Type B pancreatic cell (in vitro differentiated cells): ENCODE data around the gene COL4A1. TPM values are rescaled to one million over a fixed set of nuclear protein-coding genes. Genes with fewer than 3 reads are reported as not detected.
"Not testable (repeated sequence)": the region's sequence is repeated elsewhere in the genome, so short reads cannot be mapped to it uniquely, and the experiment has no call there.

Experiments
- DNase-seq: peaks from one replicate; pipeline ENCODE4 v3.0.0; 2021; ENCODE audit warnings: mixed read lengths; ENCODE audit not compliant: unreplicated experiment; ENCODE audit errors: extremely low spot score
- H3K27ac Mint-ChIP-seq: 2 replicates; pipeline ENCODE4 v1.8.0; 2021; ENCODE audit warnings: mild to moderate bottlenecking, mixed read lengths
- H3K27me3 Mint-ChIP-seq: 2 replicates; pipeline ENCODE4 v1.8.0; 2021; ENCODE audit warnings: mixed read lengths
- H3K36me3 Mint-ChIP-seq: 2 replicates; pipeline ENCODE4 v1.8.0; 2021; ENCODE audit warnings: mixed read lengths
- H3K4me1 Mint-ChIP-seq: one replicate; pipeline ENCODE4 v1.8.0; 2021; ENCODE audit warnings: mixed read lengths; ENCODE audit not compliant: unreplicated experiment
- H3K4me3 Mint-ChIP-seq: 2 replicates; pipeline ENCODE4 v1.8.0; 2021; ENCODE audit warnings: mild to moderate bottlenecking, mixed read lengths
- H3K9me3 Mint-ChIP-seq: 2 replicates; pipeline ENCODE4 v1.8.0; 2021; ENCODE audit warnings: mixed read lengths
- CTCF ChIP-seq: fragments of 200-600 bp; sonication (generic); conservative IDR thresholded peaks from 2 replicates; pipeline ENCODE4 v1.5.0; 2021; ENCODE audit warnings: antibody characterized with exemption, mild to moderate bottlenecking
- total RNA-seq: library from RNA; stranded (reverse); gene quantifications from 2 replicates; pipeline ENCODE4 v1.2.1, GENCODE V29; 2021; ENCODE audit warnings: low replicate concordance

COL4A1 gene
- total RNA-seq, 1 donor from 2014 or later: 83.6 TPM

DNA sequence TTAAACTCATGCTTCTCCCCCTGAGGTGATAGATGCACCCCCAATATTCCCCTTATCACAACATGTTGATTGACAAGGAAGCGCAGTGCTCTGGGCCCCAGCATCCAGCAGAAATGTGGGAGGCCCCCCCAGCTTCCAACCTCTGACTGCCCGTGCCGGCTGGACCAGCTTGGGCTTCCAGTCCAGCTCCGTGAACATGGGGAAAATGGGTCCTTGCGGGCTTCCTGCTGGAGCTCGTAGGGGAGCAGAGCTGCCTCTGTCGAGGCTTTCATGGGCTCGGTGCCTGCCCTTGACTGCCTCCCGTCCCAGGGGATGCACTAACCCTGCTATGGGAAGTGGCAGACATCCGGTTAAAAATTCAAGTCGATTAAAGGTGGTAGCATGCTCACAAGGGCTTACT lies 188.9 kb downstream of the COL4A1 start:
- no peak for DNase-seq
- H3K9me3 Mint-ChIP-seq: no peaks in the 10 kb centered on the region
- H3K27ac Mint-ChIP-seq: no peak overlapping the region

DNA sequence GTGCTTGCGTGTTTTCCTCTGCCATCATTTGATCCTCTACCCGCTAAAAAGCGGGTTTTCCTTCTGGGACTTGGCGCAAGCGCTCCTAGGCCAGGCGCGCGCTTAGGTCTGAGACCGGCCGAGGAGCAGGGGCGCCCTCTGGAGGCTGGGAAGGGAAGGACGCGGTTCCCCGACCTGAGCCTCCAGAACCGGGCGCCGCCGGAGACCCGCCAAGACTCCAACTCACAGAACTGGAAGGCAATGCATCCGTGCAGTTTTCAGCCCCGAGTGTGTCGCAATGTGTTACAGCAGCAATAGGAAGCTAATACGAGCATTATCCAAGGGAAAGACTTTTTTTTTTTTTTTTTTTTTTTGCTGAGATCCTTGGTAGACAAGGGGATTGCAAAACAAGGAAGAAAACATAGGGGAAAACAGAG lies 190.9 kb downstream of the COL4A1 start:
- Mint-ChIP-seq H3K27me3 (peaks cover 38% of the 10 kb centered on the region), H3K9me3 (no peaks in the 10 kb centered on the region), H3K36me3 (no peaks in the 10 kb centered on the region), H3K4me3 (peak overlapping the region; percentile 72), H3K4me1 (peaks cover 20% of the 10 kb centered on the region), H3K27ac (no peak overlapping the region)
- DNase-seq: peak; percentile 75
- peak; percentile 90 for TF ChIP-seq CTCF

More for the DNA sequence above, 188.9 kb downstream of the COL4A1 start:
- Mint-ChIP-seq H3K4me1 (peaks cover 20% of the 10 kb centered on the region), H3K4me3 (no peak overlapping the region), H3K36me3 (no peaks in the 10 kb centered on the region), H3K27me3 (peaks cover 48% of the 10 kb centered on the region)
- no peak for TF ChIP-seq CTCF

DNA sequence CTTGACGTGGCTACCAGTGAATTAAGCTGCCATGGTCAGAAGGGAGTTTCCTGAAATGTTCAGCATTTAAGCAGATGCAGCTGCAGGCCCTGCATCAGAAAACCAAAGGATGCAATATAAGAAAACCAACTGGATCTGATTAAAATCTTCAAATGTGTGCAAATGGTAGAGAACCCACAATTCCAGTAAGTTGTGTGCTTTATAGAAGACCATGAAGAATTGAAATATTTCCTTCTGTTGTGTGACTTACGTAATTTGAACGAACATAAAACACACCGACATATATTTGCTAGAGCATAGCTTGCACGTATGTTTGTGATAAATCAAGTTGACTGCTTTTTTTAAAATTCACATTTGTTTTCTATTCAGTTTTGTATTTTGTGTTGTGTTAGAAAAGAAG lies 191.4 kb downstream of the COL4A1 start:
- Mint-ChIP-seq H3K36me3 (no peaks in the 10 kb centered on the region), H3K27ac (no peak overlapping the region), H3K4me1 (peaks cover 20% of the 10 kb centered on the region), H3K9me3 (no peaks in the 10 kb centered on the region), H3K4me3 (no peak overlapping the region), H3K27me3 (peaks cover 34% of the 10 kb centered on the region)
- DNase-seq: no peak
- no peak for TF ChIP-seq CTCF

DNA sequence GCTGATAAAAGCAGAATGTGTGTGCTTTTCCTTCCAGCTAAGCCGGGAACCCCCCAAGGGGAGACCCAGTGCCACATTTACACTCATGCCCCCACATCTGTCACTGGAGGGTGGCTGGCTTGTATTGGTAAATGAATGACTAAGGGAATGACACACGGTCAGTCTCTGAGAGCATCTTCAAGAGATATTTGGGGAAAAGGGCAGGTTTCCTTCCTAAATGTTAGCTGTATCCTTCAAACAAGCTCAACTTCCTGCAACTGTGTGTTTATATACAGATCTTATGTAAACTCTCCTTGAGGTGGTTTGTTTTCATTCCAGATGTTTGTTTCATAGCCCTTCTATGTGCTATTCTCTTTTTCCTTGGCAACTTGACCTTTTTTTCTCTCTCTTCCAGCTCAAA lies 192.6 kb downstream of the COL4A1 start:
- Mint-ChIP-seq H3K9me3 (no peaks in the 10 kb centered on the region), H3K4me3 (no peak overlapping the region), H3K4me1 (peaks cover 20% of the 10 kb centered on the region), H3K27ac (no peak overlapping the region), H3K27me3 (peaks cover 34% of the 10 kb centered on the region), H3K36me3 (no peaks in the 10 kb centered on the region)
- DNase-seq: no peak
- TF ChIP-seq CTCF: no peak

DNA sequence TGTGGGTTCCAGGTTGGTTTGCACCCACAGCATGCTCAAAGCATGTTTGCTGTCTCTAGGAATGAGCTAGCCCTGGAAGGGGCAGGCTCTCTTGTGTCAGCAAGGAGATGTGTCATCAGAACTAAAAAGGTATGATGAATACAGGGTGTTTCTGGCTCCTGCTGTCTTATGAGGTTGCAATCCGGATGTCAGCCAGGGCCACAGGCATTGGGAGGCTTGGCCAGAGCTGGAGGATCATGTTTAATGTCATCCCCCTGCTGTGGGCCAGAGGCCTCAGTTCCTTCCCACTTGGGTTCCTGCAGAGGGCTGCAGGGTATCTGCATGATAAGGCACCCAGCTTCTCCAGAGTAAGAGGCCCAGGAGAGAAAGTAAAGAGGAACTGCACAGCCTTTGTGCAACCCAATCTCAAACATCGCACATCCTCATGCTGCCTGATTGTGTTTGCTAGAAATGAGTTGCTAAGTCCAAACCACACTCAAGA lies 193.6 kb downstream of the COL4A1 start:
- Mint-ChIP-seq H3K36me3 (no peaks in the 10 kb centered on the region), H3K4me3 (no peak overlapping the region), H3K27ac (no peak overlapping the region), H3K27me3 (peaks cover 39% of the 10 kb centered on the region), H3K4me1 (peaks cover 20% of the 10 kb centered on the region), H3K9me3 (no peaks in the 10 kb centered on the region)
- TF ChIP-seq CTCF: no peak
- DNase-seq: no peak

DNA sequence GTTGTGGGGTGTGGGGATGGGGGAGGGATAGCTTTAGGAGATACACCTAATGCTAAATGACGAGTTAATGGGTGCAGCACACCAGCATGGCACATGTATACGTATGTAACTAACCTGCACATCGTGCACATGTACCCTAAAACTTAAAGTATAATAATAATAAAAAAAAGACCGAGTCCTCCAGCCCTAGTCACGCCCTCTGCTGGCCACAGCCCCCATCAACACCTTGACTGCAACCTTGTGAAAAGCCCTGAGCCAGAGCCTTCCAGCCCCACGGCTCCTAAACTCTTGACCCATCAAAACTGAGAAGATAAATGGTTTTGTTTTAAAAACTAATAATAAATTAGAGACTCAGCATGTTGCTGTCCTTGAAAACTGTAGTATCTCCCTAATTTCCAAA lies 194.6 kb downstream of the COL4A1 start:
- H3K4me3 Mint-ChIP-seq, H3K9me3 Mint-ChIP-seq, DNase-seq, H3K27ac Mint-ChIP-seq, H3K36me3 Mint-ChIP-seq: not testable (repeated sequence)
- peaks cover 36% of the 10 kb centered on the region for H3K27me3 Mint-ChIP-seq
- TF ChIP-seq CTCF: peak; percentile 67
- H3K4me1 Mint-ChIP-seq: peaks cover 20% of the 10 kb centered on the region
